Measurements from ENCODE around the gene ASZ1.
"Not testable (repeated sequence)": the region's sequence is repeated elsewhere in the genome, so short reads cannot be mapped to it uniquely, and the experiment has no call there.

- TF ChIP-seq, protein P1, sequence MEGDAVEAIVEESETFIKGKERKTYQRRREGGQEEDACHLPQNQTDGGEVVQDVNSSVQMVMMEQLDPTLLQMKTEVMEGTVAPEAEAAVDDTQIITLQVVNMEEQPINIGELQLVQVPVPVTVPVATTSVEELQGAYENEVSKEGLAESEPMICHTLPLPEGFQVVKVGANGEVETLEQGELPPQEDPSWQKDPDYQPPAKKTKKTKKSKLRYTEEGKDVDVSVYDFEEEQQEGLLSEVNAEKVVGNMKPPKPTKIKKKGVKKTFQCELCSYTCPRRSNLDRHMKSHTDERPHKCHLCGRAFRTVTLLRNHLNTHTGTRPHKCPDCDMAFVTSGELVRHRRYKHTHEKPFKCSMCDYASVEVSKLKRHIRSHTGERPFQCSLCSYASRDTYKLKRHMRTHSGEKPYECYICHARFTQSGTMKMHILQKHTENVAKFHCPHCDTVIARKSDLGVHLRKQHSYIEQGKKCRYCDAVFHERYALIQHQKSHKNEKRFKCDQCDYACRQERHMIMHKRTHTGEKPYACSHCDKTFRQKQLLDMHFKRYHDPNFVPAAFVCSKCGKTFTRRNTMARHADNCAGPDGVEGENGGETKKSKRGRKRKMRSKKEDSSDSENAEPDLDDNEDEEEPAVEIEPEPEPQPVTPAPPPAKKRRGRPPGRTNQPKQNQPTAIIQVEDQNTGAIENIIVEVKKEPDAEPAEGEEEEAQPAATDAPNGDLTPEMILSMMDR (IDR thresholded peaks at IDR 0.05; ENCODE audit: insufficient read depth, low read depth, low read length): not testable (repeated sequence)
- not testable (repeated sequence) for TF ChIP-seq EZH2 (IDR thresholded peaks at IDR 0.05; ENCODE audit: insufficient read depth, low read length)
These were observed 33.5 kb upstream of the ASZ1 start for GRCh38 chr7:117460815-117461214.
